Common myeloid progenitor, CD34-positive (primary cell): Measurements from ENCODE around the gene TNIK.
"Not testable (repeated sequence)": the region's sequence is repeated elsewhere in the genome, so short reads cannot be mapped to it uniquely, and the experiment has no call there.

Experiments
- CTCF ChIA-PET: fragments of 350-600 bp; sonication (Branson Sonifier 250); formaldehyde crosslinking; loops from one replicate; lab custom pipeline; 2021; ENCODE audit warnings: antibody characterized with exemption; lab: Charles Lee
- POLR2A ChIA-PET: fragments of 350-600 bp; sonication (Branson Sonifier 250); formaldehyde crosslinking; loops from one replicate; lab custom pipeline; 2021; ENCODE audit warnings: antibody characterized with exemption; lab: Charles Lee
- DNase-seq, 3 donors: peaks; one replicate each; pipeline versions ENCODE4 v3.0.0 to v3.0.0-alpha.2; 2013
- H3K27ac ChIP-seq, 2 experiments: 1 replicate in 1 of 2; 2 replicates in 1 of 2; pipeline ENCODE4 v1.7.0; 2013; ENCODE audit warnings: inconsistent platforms in 2 of 2, low read length in 2 of 2, mild to moderate bottlenecking in 2 of 2, low read depth in 1 of 2, moderate library complexity in 1 of 2; ENCODE audit not compliant: severe bottlenecking in 2 of 2, insufficient read depth in 1 of 2, poor library complexity in 1 of 2
- H3K27me3 ChIP-seq, 5 experiments: replicated peaks in 2 of 5; 1 replicate in 3 of 5; 2 replicates in 2 of 5; pipeline versions ENCODE4 v1.6.1 to v1.7.0; 2013; ENCODE audit warnings: low read length in 4 of 5, mild to moderate bottlenecking in 2 of 5, moderate library complexity in 2 of 5, inconsistent platforms in 1 of 5; ENCODE audit not compliant: insufficient read depth in 5 of 5, control insufficient read depth in 4 of 5
- H3K36me3 ChIP-seq, 4 experiments: 1 replicate in 2 of 4; 2 replicates in 2 of 4; pipeline versions ENCODE4 v1.6.1 to v1.7.0; 2013; ENCODE audit warnings: low read length in 3 of 4, control low read depth in 1 of 4, mild to moderate bottlenecking in 1 of 4; ENCODE audit not compliant: control insufficient read depth in 4 of 4, insufficient read depth in 4 of 4
- H3K4me1 ChIP-seq, 4 experiments: 1 replicate in 3 of 4; 2 replicates in 1 of 4; pipeline versions ENCODE4 v1.6.1 to v1.7.1; 2013; ENCODE audit warnings: low read length in 3 of 4, mild to moderate bottlenecking in 3 of 4, control low read depth in 1 of 4, inconsistent platforms in 1 of 4, moderate library complexity in 1 of 4; ENCODE audit not compliant: control insufficient read depth in 4 of 4, insufficient read depth in 4 of 4; ENCODE audit errors: control extremely low read depth in 1 of 4
- H3K4me3 ChIP-seq, 7 experiments: 1 replicate in 4 of 7; 2 replicates in 3 of 7; pipeline versions ENCODE4 v1.5.1 to v1.7.0; 2013; ENCODE audit warnings: mild to moderate bottlenecking in 7 of 7, low read length in 6 of 7, moderate library complexity in 6 of 7, inconsistent platforms in 2 of 7, low read depth in 2 of 7, control low read depth in 1 of 7; ENCODE audit not compliant: insufficient read depth in 4 of 7, control insufficient read depth in 1 of 7; ENCODE audit errors: extremely low read depth in 1 of 7
- H3K9me3 ChIP-seq, 5 experiments: 1 replicate in 4 of 5; 2 replicates in 1 of 5; pipeline versions ENCODE4 v1.6.1 to v1.7.1; 2013; ENCODE audit warnings: low read length in 4 of 5, mild to moderate bottlenecking in 2 of 5, inconsistent platforms in 1 of 5, low read depth in 1 of 5, moderate library complexity in 1 of 5; ENCODE audit not compliant: control insufficient read depth in 4 of 5, insufficient read depth in 2 of 5; ENCODE audit errors: control extremely low read depth in 1 of 5
- WGBS: methylation state at CpG from one replicate; pipeline ENCODE4 v1.1.5; 2013; ENCODE audit not compliant: insufficient coverage; 5-methylcytosine and 5-hydroxymethylcytosine counted together

TNIK gene

GRCh38 chr3:171424063-171424462 is 36.1 kb downstream of the TNIK start:
- not testable (repeated sequence) for DNase-seq, H3K9me3 ChIP-seq

GRCh38 chr3:171422855-171423254 is 37.4 kb downstream of the TNIK start:
- H3K27ac ChIP-seq, DNase-seq, H3K9me3 ChIP-seq, H3K36me3 ChIP-seq, H3K27me3 ChIP-seq, POLR2A ChIA-PET, H3K4me3 ChIP-seq: not testable (repeated sequence)
- no CpG with 5 or more reads among the region's 2 CpGs for WGBS
- peaks cover 5 to 13% (median 8%) of the 10 kb centered on the region in 4 experiments for H3K4me1 ChIP-seq
- CTCF ChIA-PET = interaction anchor here (1.0 to 2.4 kb wide), 2 partner anchors 21 to 30 kb away, joined by 3 to 5 read pairs; no protein-coding TSS in a partner anchor

More at GRCh38 chr3:171424063-171424462, 36.1 kb downstream of the TNIK start:
- H3K4me1 ChIP-seq = peaks cover 13 to 25% (median 18%) of the 10 kb centered on the region in 4 experiments
- H3K27me3 ChIP-seq, H3K36me3 ChIP-seq, H3K27ac ChIP-seq, H3K4me3 ChIP-seq, CTCF ChIA-PET, POLR2A ChIA-PET: not testable (repeated sequence)
- WGBS = no CpG with 5 or more reads among the region's 2 CpGs

GRCh38 chr3:171420667-171421066 is 39.5 kb downstream of the TNIK start:
- H3K36me3 ChIP-seq = no peaks in the 10 kb centered on the region
- H3K27me3 ChIP-seq = no peaks in the 10 kb centered on the region
- H3K4me1 ChIP-seq = no peaks in the 10 kb centered on the region
- ChIA-PET CTCF (interaction anchor here (2.4 kb wide), 1 partner anchor 19 kb away, joined by 5 read pairs; no protein-coding TSS in a partner anchor), POLR2A (interaction anchor here (0.5 kb wide), 1 partner anchor 44 kb away, joined by 3 read pairs; no protein-coding TSS in a partner anchor)
- H3K4me3 ChIP-seq = no peak overlapping the region
- H3K9me3 ChIP-seq = no peaks in the 10 kb centered on the region
- 96% methylated on average over 3 of the region's 5 CpGs for WGBS
- DNase-seq = no peak
- H3K27ac ChIP-seq = no peak overlapping the region

DNA sequence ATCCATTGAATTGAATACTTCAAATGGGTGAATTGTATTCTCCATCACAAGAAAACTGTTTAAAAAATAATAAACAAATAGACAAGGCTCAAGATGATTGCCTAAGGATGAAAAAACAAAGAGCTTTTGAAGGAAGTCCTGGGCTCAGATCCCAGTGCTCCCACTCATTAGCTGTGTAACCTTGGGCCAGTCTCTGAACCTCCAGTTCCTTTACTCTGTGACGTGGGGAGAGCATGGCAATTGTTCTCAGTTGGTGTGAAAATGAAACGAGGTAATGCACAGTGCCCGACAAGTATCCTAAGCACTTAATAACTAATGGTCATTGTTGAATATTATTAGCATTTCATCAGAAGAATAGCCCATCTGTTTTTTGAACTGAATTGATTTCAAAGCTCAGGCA is 40.7 kb downstream of the TNIK start:
- no CpG with 5 or more reads among the region's 3 CpGs for WGBS
- ChIA-PET POLR2A (no interaction called here), CTCF (interaction anchor here (0.9 to 1.0 kb wide), 2 partner anchors 18 to 66 kb away, joined by 3 read pairs; no protein-coding TSS in a partner anchor)
- H3K4me3 ChIP-seq = no peak overlapping the region
- H3K9me3 ChIP-seq = no peaks in the 10 kb centered on the region
- no peaks in the 10 kb centered on the region for H3K4me1 ChIP-seq
- H3K36me3 ChIP-seq = no peaks in the 10 kb centered on the region
- no peak for DNase-seq
- no peaks in the 10 kb centered on the region for H3K27me3 ChIP-seq
- H3K27ac ChIP-seq = no peak overlapping the region

- H3K4me3 ChIP-seq = no peak overlapping the region
- H3K27ac ChIP-seq = no peak overlapping the region
- no peaks in the 10 kb centered on the region for H3K27me3 ChIP-seq
- H3K9me3 ChIP-seq = no peaks in the 10 kb centered on the region
- no peak for DNase-seq
- H3K4me1 ChIP-seq = no peaks in the 10 kb centered on the region
- POLR2A ChIA-PET = no interaction called here
- CTCF ChIA-PET = no interaction called here
- 100% methylated on average over 2 of the region's 3 CpGs for WGBS
- no peaks in the 10 kb centered on the region for H3K36me3 ChIP-seq
Measured at GRCh38 chr3:171417813-171418212, 42.4 kb downstream of the TNIK start.

GRCh38 chr3:171417137-171417536 is 43.1 kb downstream of the TNIK start:
- Histone ChIP-seq H3K27ac (no peak overlapping the region), H3K4me3 (no peak overlapping the region), H3K27me3 (no peaks in the 10 kb centered on the region), H3K4me1 (no peaks in the 10 kb centered on the region), H3K9me3 (no peaks in the 10 kb centered on the region), H3K36me3 (no peaks in the 10 kb centered on the region)
- DNase-seq = no peak
- no CpG with 5 or more reads among the region's 1 CpG for WGBS
- POLR2A ChIA-PET = no interaction called here
- CTCF ChIA-PET = interaction anchor here (1.1 kb wide), 1 partner anchor 11 kb away, joined by 3 read pairs; no protein-coding TSS in a partner anchor

- peaks cover 0 to 3% (median 0%) of the 10 kb centered on the region in 4 experiments for H3K36me3 ChIP-seq
- no peaks in the 10 kb centered on the region for H3K4me1 ChIP-seq
- DNase-seq = no peak
- POLR2A ChIA-PET = no interaction called here
- H3K27me3 ChIP-seq = no peaks in the 10 kb centered on the region
- no peaks in the 10 kb centered on the region for H3K9me3 ChIP-seq
- 100% methylated on average over 1 of the region's 2 CpGs for WGBS
- no peak overlapping the region for H3K4me3 ChIP-seq
- CTCF ChIA-PET = interaction anchor here (1.1 to 1.4 kb wide), 2 partner anchors 10 to 12 kb away, joined by 3 to 6 read pairs; no protein-coding TSS in a partner anchor
- no peak overlapping the region for H3K27ac ChIP-seq
Measured at GRCh38 chr3:171416666-171417065, 43.5 kb downstream of the TNIK start.
